IPS-NIHi7 (cell line): Measurements from ENCODE around the gene RIBC2.
A peak's percentile ranks its signal among the peaks of the same experiment; 100 is the strongest.
"Not testable (repeated sequence)": the region's sequence is repeated elsewhere in the genome, so short reads cannot be mapped to it uniquely, and the experiment has no call there.

ENCODE experiments used
- DNase-seq: peaks from one replicate; pipeline ENCODE4 v3.0.0; 2012; ENCODE audit warnings: mixed read lengths; ENCODE audit errors: extremely low spot score

Gene RIBC2

DNA sequence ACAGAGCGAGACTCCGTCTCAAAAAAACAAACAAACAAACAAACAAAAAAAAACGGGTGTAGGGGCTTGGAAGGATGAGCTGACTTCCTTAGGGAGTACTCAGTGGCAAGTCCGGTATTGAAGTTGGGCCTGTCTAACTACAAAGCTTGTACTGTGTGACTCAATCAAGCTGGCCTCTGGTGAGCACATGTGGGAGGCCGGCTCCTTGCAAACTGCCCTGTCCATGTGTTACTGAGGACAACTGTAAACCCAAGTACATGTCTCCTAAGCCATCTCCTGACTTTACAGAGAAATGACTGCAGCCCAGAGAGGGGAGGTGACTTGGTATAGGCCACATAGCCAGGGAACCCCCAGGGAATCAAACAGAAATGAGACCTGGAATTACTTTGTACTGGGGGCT, 11.6 kb downstream of the RIBC2 start:
- DNase-seq, result no peak

DNA sequence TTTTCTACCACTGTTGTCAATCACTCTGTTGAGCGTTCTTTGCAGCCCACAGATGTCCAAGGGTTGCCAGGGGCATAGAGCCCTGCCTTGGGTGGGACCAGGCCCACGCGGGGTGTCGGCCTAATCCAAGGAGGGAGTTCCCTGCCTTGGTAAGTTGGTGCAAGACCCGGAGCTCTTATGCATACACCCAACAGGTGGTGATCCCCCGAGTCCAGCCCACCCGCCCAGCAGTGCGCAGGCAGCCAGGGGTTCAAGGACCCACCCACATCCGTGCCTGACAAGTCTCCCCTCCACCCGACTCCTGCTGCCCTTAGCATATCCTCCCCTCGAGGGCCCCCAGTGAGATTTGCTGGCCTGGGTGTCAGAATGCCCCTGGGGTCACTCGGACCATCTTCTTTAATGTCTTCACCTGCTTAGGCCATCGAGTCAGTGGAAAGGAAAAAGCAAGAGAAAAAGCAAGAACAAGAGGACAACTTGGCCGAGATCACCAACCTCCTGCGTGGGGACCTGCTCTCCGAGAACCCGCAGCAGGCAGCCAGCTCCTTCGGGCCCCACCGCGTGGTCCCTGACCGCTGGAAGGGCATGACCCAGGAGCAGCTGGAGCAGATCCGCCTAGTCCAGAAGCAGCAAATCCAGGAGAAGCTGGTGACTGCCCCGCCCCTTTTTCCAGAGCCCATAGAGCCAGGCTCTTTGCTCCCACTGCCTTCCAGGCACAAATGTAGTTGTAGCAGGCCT, 12.2 kb downstream of the RIBC2 start:
- DNase-seq, result no peak

DNA sequence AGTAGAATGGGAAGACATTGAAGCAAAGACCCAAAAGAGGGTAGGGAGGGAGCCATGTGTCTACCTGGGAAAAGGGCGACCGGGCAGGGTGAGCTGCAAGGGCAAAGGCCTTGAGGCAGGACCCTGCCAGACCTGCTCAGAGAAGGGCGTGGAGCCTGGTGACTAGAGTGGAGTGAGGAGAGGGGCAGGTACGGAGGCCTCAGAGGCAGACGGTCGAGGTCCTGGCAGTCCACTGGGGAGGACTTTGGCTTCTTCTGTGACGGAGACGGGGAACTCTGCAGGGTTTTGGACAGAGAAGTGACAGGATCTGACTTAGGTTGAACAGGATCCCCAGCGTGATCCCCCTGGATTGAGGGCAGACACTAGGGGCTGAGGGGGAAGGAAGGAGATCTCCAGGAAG, 12.9 kb downstream of the RIBC2 start:
- no peak for DNase-seq

DNA sequence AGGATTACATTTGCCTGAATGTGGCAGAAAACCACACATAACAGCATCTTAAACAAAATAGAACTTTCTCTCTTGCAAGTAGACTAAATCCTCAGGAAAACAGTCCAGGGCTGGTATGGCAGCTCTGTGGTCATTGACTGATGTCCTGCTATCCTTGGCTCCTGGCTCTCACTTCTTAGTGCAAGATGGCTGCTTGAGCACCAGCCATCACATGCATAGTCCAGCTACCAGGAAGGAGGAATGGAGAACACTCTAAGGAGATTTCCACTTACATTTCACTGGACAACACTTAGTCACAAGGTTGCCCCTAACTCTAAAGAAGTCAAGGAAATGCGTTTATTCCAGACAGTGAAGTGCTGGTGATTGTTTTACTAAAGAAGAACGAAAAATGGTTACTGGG, 13.6 kb downstream of the RIBC2 start:
- DNase-seq, result no peak

DNA sequence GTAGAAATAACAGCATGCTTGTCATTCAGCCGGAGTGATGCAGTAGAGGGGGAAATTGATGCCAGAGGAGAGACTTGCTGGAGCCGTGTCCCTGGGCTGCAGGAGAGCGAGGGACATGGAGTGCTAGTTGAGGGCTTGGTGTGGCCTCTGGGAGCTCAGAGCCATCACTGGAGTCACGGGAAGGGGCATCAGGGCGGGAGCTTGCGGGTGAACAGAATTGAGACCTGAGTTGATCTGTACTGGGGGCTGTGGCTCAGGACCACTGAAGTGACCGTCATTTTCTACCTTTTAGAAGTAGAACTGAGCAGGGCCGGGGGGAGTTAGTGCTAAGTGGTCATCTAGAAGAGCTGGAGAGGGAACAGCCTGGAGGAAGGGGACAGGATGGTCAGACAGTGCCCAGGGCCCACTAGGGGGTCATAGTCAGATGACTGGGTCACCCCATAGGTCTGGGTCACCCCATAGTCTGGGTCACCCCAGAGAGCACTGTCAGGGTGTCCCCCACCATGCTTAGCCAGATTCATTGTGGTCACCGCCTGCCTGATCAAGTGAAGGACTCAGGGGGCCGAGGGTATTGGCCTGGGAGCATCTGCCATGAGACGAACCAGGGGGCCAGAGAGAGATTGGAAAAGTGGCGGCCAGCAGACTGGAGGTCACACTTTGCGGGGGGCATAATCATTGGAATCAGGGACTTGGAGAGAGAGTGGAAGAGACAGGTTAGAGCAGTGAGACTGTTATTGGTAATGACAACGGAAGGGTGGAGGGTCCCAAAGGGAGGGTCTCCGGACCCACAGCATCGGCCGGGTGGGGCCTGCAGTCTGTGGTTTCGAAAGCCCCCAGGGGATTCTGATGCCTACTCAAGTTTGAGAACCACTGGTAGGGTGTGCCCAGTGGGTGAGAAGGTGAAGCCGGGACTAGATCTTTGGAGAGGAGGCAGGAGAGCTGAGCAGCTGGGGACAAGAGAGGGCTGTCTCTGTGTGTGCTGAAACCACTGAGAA, 15.2 kb downstream of the RIBC2 start:
- no peak for DNase-seq

DNA sequence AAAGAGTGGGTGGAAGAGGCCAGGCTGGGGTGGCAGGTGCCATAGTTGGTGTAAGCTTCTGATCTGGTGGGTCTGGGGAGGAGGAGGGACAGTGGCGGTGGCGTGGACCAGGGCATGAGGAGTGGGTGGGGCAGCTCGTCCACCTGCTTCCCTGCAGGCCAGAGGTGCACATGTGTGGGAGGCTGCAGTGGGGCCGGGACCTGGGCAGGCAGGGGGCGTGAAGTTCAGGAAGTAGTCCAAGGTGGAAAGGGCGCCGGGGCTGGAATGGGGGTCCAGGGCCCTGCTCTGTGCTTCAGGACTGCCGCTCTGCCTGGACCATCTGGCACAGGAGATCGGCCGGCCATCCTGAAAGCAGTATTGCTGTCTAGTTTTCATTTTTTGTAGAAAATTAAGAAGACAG, 15.9 kb downstream of the RIBC2 start:
- DNase-seq, result no peak

DNA sequence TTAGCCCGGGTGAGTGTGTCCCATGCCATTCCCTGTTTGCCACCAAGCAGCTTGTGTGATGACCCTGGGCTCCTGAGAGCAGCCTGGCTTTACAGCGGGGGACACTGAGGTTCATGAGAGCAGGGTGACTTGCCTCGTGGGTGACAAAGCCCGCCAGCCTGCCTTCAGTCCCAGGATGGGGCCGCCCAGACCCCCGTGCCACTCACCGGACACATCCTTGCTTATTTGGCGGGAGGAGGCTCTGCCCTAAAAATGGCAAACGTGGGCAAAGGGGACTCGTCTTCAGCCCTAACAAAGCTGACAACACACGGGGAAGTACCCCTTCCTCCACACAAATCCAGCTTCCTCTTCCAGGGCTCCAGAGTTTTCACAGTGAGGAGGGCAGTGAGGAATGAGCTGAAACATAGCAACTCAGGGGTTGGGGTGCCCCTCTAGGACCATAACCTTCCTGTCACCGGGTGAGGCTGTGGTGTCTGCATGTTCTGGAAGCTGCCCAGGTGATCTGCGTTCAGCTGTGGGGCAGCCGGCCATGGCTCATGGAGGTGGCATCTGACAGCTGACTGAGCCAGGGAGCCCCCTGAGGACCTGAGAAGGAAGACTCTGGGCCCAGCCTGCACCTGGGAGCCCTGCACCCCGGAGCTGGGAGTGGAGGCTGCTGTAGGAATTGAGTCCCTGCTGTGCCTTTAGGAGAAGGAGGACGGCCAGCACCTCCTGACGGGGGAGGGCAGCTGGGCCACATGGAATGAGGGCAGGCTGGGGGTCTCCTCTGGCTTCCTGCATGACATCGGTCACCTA, 16.7 kb downstream of the RIBC2 start:
- no peak for DNase-seq

DNA sequence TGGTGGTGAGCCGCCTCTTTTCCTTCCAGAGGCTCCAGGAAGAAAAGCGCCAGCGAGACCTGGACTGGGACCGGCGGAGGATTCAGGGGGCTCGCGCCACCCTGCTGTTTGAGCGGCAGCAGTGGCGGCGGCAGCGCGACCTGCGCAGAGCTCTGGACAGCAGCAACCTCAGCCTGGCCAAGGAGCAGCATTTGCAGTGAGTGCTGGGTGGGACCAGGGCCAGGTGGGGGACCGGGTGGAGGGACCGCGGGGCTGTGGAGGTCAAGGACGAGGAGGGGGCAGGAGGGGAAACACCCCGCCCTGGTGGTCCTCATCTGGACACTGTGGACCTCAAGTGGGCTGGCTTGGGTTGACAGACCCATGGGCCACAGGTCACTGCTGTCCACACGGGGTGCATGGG, 17.4 kb downstream of the RIBC2 start:
- no peak for DNase-seq

DNA sequence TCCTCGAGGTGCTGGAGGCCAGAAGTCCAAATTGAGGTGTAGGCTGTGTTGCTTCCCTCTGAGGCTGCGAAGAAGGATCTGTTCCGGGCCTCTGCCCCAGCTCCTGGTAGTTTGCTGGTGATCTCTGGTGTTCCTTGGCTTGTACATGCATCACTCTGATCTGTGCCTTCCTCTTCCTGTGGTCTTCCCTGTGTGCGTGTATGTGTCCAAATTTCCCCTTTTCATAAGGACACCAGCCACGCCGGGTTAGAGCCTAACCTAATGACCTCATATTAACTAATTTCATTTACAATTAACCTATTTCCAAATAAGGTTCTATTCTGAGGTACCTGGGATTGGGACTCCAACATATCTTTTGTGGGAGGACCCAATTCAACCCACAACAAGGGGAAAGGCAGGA, 21.5 kb downstream of the RIBC2 start:
- DNase-seq, result no peak

DNA sequence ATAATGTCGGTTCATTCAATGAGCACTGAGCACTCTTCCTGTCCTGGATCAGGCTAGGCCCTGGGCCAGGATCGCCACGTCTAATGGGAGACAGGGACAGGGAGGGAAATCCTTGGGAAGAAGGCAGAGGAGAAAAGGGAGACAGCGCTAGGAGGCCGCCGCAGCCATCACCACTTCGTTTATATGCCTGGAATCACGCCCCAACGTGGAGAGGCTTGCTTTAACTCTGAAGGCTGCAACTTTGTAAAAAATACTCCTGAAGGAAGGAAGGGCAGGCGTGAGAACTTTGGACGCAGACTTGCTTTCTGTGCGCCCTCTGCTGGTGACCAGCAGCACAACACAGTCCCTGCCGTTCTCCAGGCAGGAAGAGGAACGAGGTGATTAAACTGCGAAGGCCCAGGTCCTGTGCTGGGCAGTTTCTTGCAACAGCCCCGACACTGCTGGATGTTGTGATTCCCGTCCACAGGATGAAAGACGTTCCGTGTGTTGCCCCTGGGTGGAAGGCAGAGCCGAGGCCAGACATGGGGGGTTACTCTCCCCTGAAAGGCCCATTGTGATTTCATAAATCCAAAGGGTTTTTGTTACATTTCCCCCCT, 22.1 kb downstream of the RIBC2 start:
- DNase-seq, result peak; percentile 90

DNA sequence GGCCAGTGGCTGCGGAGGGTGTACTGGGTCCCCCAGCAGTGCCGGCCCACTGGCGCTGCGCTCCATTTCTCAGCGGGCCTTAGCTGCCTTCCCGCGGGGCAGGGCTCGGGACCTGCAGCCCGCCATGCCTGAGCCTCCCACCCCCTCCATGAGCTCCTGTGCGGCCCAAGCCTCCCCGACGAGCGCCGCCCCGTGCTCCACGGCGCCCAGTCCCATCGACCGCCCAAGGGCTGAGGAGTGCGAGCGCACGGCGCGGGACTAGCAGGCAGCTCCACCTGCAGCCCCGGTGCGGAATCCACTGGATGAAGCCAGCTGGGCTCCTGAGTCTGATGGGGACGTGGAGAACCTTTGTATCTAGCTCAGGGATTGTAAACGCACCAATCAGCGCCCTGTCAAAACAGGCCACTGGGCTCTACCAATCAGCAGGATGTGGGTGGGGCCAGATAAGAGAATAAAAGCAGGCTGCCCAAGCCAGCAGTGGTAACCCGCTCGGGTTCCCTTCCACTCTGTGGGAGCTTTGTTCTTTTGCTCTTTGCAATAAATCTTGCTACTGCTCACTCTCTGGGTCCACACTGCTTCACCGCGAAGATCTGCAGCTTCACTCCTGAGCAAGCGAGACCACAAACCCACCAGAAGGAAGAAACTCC, 23.5 kb downstream of the RIBC2 start:
- DNase-seq, result not testable (repeated sequence)

DNA sequence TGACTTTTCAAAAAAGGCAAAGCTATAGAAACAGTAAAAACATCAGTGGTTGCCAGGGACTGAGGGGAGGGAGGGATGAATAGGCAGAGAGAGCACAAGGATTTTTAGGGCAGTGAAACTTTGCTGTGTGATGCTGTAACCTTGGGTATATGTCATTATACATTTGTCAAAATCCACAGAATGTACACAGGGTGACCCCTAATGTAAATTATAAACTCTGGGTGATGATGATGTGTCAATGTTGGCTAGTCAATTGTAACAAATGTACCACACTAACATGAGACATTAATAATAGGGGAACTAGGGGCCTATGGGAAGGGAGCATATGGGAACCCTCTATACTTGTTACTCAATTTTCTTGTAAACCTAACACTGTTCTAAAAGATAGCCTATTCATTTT, 24.8 kb downstream of the RIBC2 start:
- DNase-seq, result no peak

DNA sequence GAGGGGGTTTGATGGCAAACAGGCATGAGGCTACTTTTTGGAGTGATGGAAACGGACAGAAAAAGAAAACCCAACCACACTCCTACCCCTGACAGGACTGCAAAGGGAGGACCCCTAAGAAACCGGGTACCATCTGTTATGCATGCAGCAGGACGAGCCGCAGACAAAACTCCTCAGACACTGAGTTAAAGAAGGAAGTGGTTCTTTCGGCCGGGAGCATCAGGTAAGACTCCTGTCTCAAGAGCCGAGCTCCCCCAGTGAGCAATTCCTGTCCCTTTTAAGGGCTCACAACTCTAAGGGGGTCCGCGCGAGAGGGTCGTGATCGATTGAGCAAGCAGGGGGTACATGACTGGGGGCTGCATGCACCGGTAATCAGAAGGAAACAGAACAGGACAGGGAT, 27.2 kb downstream of the RIBC2 start:
- not testable (repeated sequence) for DNase-seq

DNA sequence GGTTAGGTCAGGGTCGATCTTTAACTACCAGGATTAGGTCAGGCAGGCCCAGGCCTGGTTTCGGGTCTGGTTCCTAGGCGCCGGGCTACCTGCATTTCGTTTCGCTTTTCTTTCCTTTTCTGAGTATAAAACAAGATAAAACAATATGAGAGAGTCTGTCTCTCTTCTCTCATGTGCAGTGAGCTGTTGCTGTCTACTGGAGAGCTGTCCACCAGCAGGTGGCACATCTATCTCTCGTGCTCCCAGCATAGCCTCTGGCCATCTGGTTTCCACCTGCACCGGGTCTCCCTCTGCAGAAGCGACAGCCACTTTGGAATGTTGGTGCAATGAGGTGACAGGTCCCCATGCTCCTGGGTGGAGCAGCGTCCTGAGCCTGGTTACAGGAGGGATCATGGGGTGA, 27.6 kb downstream of the RIBC2 start:
- DNase-seq, result peak; percentile 68

DNA sequence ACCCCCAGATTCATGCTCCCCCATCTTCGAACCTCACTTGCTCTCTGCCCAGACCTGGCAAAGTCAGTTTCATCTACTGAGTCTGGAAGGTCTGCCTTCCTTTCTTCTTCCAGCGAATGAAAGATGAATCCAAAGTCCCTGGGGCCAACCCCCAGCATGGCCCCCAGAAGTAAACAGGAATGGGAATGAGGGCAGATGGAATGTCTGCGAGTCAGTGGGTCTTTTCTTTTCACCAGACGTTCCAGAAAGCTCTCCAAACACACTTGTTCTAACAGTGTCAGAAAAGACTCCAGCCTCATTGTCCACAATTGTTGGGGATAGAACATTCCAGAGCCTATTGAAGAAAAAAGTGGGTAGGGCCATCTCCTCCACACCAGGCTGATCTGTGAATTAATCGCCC, 28.6 kb downstream of the RIBC2 start:
- no peak for DNase-seq

DNA sequence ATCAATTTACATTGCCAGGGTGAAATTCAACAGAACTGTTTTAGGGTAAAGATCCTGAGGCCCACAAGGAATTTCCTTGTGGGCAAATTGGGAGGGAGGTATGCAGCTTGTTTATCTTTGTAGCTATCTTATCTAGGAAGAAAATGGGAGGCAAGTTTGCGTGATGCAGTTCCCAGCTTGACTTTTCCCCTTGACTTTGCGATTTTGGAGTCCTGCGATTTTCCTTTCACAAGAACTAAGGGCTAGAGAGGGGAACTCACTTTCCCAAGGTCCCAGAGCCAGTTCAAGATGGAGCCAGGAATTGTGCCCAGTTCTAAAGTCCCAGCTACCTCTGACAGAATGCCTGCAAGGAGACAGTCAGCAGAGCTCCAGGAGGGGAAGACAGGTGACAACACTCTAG, 30.7 kb downstream of the RIBC2 start:
- no peak for DNase-seq

DNA sequence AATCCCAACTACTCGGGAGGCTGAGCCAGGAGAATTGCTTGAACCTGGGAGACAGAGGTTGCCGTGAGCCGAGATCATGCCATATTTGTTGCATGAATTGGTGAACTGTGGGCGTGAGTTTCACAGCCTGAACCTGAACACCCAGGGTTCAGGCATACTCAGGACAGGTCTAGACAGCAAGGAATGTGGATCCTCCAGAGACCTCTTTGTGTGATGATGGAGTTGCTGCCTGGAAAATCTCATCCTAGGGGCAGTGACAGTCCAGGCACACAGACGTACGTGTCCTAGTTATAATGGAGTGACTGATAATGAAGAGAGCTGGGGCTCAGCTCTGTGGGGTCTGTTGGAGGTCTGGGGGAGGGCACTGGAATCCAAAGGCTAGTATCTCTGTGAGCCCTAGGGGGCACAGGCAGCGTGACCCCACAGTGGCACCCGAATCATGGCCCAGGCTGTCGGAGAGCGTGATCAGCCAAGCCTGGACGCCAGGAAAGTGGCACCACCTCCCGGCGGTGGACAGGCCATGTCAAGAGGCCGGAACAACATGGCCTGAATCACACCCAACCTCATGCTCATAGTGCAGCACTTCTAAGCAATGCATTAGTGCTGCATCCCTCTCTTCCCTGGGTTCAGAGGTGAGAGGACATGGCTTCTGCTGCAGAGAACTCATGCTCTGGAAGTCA, 31.7 kb downstream of the RIBC2 start:
- DNase-seq, result no peak

DNA sequence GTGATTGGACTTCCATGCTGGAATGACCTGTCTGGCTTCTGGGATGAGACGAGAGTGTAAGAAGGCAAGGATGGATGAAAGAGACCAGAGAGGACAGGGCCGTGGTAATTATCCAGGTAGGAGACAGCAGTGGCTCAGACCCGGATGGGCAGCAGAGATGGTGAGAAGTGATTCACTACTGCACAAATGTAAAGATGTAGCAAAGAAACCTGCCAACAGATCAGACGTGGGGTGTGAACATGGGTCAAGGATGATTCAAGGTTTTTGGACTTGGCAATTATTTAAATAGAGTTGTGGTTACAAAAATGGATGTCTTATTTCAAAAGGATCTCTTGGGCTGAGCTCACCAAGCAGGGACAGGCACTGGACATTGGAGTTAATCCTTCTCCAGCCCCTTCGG, 32.7 kb downstream of the RIBC2 start:
- DNase-seq, result no peak

DNA sequence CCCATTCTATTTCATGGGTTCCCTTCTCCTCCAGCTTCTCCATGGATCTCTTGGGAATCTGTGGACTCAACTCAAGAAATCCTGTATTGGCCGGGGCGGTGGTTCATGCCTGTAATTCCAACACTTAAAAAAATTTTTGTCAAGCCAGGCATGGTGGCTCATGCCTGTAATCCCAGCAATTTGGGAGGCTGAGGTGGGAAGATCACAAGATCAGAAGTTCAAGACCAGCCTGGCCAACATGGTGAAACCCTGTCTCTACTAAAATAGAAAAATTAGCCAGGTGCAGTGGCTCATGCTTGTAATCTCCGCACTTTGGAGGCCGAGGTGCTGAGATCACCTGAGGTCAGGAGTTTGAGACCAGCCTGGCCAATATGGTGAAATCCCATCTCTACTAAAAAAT, 34.1 kb downstream of the RIBC2 start:
- DNase-seq, result not testable (repeated sequence)

DNA sequence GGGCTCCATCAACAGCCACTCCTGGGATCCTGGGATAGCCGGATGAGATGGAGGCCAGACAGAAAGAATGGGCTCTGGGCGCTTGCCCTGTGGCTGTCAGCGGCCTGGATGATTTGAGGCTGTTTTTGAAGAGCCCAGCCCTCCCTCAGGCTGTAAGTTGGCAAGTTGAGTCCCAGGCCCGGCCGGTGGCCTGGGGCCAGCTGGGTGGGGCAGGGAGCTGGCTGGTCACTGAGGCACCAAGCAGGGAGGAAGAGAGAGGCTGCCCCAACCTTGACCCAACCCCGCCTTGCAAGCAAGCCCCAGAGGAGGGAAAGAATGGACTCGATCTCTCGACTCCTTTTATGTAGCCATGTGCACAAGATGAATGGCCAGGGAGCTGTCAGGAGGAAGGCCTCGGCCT, 34.9 kb downstream of the RIBC2 start:
- no peak for DNase-seq

DNA sequence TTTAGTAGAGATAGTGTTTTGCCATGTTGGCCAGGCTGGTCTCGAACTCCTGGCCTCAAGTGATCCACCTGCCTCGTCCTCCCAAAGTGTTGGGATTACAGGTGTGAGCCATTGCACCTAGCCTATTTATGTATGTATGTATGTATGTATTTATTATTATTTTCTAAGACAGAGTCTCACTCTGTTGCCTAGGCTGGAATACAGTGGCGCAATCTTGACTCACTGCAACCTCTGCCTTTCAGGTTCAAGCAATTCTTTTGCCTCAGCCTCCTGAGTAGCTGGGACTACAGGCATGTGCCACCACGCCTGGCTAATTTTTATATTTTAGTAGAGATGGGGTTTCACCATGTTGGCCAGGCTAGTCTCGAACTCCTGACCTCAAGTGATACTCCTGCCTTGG, 35.9 kb downstream of the RIBC2 start:
- DNase-seq, result not testable (repeated sequence)
